ENCODE results near the gene CCSER2. TPM values are rescaled to one million over a fixed set of nuclear protein-coding genes. Genes with fewer than 3 reads are reported as not detected.
"Not testable (repeated sequence)": the region's sequence is repeated elsewhere in the genome, so short reads cannot be mapped to it uniquely, and the experiment has no call there.

CCSER2 gene
- total RNA-seq, 1 experiment from 2014 or later: 45.0 TPM

DNA sequence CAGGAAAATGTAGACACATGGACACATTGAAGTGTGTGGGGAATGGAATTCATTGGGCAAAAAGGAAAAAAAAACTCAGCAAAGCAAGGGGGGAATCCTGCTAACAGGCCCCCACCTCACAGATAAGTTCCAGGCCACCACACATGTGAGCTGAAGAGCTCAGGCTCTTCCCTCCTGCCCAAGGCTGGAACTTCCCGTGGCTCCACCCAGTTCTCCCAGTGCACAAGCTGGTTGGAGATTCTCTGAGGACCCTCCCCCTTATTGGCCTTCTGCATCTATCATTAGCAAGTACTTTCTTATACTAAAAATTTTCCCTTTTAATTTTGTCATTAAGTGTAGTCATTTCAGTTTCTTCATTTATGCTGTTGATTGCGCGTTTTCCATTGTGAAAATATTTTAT lies 190.8 kb downstream of the CCSER2 start:
- Histone ChIP-seq H3K27ac (no peak overlapping the region), H3K27me3 (replicated peaks) (no peaks in the 10 kb centered on the region), H3K9me3 (replicated peaks) (no peaks in the 10 kb centered on the region), H3K36me3 (peaks cover 11% of the 10 kb centered on the region), H3K4me1 (replicated peaks) (peaks cover 6% of the 10 kb centered on the region; the same call in 1 of the 2 replicates), H3K4me3 (no peak overlapping the region)
- no peak for DNase-seq (ENCODE audit: low read depth in 1 of 2, low spot score in 2 of 2)

DNA sequence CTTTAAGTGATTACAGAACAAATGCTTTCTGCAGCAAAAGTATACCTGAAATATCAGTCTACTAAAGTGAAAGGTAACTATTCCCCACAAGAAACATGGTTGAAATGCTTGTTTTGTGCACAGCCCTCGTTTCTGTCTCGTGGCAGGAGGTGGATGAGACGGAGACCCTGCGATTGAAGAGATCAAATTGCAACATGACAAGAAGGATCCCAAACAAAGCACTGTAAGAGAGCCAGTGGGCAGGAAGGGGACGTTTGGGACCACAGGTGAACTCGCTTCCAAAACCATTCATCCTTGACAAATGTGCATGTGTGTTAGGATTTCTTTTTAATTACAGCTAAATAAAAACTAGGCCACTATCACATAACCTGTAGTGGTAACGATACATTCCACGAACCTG lies 192.6 kb downstream of the CCSER2 start:
- Histone ChIP-seq H3K27me3 (replicated peaks) (no peaks in the 10 kb centered on the region), H3K4me1 (replicated peaks) (peaks cover 6% of the 10 kb centered on the region; the same call in 1 of the 2 replicates), H3K36me3 (peaks cover 2% of the 10 kb centered on the region; the same call in 1 of the 2 replicates), H3K4me3 (no peak overlapping the region), H3K27ac (no peak overlapping the region), H3K9me3 (replicated peaks) (peaks cover 3% of the 10 kb centered on the region; the same call in 1 of the 2 replicates)
- no peak for DNase-seq (ENCODE audit: low read depth in 1 of 2, low spot score in 2 of 2)

DNA sequence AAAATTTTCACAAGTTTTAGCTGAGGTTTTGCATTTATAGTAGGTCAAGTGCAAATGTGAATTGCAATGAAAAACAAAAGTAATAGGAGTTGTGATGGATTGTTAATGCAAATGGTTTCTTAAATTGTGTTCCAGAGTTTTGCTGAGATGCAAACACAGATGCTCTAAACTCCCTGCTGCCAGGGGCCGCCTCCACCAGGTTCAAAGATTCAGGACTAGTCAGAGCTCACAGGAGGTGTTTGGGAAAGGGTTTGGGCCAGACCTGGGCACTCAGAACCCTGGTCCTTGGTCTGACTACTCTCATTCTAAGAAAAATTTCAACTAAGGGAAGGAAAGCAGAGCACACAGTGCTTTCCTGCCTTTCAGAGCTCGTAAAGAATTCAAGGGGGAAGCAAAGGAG lies 193.1 kb downstream of the CCSER2 start:
- no peak overlapping the region for H3K4me3 ChIP-seq
- H3K27ac ChIP-seq: no peak overlapping the region
- peaks cover 3% of the 10 kb centered on the region; the same call in 1 of the 2 replicates for H3K9me3 ChIP-seq (replicated peaks)
- DNase-seq (ENCODE audit: low read depth in 1 of 2, low spot score in 2 of 2): no peak
- H3K27me3 ChIP-seq (replicated peaks): no peaks in the 10 kb centered on the region
- peaks cover 6% of the 10 kb centered on the region; the same call in 1 of the 2 replicates for H3K4me1 ChIP-seq (replicated peaks)
- no peaks in the 10 kb centered on the region for H3K36me3 ChIP-seq

DNA sequence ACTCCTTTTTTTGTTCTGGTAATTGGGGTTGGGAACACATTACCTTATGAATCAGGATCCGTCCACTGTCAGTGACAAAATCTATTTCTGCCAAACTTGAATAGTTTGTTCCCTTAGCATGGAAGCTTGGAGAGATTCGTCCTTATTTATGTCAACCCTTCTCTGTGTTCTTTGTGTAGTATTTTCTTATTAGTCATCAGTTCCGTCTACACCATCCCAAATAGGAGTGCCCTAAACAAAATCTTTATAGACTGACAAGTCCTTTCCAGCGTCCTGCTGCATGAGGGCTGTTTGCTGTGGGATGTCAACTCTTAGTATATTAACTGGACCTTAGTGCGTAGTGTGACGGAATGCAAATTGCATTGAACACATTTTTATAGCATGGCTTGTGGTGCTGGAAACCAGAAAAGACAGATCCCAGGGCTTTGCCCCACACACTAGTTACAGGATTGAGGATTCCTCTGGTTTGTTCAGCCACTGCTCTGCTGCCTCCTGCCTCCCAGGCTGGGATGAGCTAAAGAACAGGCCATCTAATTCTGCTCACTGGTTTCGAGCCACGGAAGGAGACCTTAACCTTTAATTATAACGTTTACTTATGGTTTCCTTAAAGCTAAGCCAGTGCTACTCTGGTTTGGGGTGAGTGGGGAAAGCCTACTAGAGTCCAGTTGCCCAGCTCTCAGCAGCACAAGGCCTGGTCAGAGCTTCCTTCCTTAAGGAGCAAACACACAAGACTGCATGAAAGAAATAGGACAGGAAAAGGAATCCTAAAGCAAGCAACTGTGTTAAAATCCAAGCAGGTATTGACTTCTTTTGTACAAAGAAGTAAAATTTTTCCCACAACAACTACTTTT lies 194.4 kb downstream of the CCSER2 start:
- no peak overlapping the region for H3K4me3 ChIP-seq
- no peaks in the 10 kb centered on the region for H3K27me3 ChIP-seq (replicated peaks)
- peaks cover 3% of the 10 kb centered on the region; the same call in 1 of the 2 replicates for H3K9me3 ChIP-seq (replicated peaks)
- no peak overlapping the region for H3K27ac ChIP-seq
- peaks cover 6% of the 10 kb centered on the region; the same call in 1 of the 2 replicates for H3K4me1 ChIP-seq (replicated peaks)
- DNase-seq (ENCODE audit: low read depth in 1 of 2, low spot score in 2 of 2): no peak
- no peaks in the 10 kb centered on the region for H3K36me3 ChIP-seq

DNA sequence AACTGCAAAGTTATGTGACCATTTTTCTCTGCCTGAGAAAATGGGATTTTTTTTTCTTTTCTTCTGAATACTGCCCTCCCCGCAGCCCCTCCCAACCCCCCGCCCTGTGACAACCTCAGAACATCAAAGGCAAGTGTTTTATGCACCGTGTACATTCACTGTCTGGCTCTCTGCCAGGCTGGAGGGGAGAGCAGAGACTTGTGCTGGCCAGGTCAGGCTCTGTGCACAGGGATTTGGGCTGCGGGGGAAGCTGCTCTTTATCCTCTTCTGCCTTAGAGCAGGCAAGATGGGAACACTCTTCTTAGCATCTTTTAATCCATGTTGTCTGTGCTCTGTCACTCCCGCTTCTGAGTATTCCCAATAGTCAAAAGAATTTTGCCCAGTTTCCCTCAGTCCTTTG lies 195.1 kb downstream of the CCSER2 start:
- Histone ChIP-seq H3K9me3 (replicated peaks) (peaks cover 3% of the 10 kb centered on the region; the same call in 1 of the 2 replicates), H3K27ac (no peak overlapping the region), H3K27me3 (replicated peaks) (no peaks in the 10 kb centered on the region), H3K4me1 (replicated peaks) (peaks cover 6% of the 10 kb centered on the region; the same call in 1 of the 2 replicates), H3K4me3 (no peak overlapping the region), H3K36me3 (no peaks in the 10 kb centered on the region)
- no peak for DNase-seq (ENCODE audit: low read depth in 1 of 2, low spot score in 2 of 2)

DNA sequence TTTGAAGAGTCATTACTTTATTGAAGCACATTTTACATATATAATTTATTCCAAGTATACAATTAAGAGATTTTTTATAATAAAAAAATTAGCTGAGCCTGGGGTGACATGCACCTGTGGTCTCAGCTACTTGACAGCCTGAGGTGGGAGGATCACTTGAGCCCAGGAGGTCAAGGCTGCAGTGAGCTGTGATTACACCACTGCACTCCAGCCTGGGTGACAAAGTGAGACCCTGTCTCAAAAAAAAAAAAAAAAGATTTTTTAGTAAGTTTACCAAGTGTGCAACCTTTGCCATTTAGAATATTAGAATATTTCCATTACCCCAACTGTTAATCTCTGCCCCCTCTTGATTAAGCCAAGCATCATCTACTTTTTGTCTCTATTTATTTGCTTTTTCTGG lies 196.0 kb downstream of the CCSER2 start:
- Histone ChIP-seq H3K9me3 (replicated peaks) (peaks cover 3% of the 10 kb centered on the region; the same call in 1 of the 2 replicates), H3K36me3 (no peaks in the 10 kb centered on the region), H3K4me1 (replicated peaks) (peaks cover 6% of the 10 kb centered on the region; the same call in 1 of the 2 replicates), H3K27ac (no peak overlapping the region), H3K27me3 (replicated peaks) (no peaks in the 10 kb centered on the region), H3K4me3 (no peak overlapping the region)
- DNase-seq (ENCODE audit: low read depth in 1 of 2, low spot score in 2 of 2): no peak

DNA sequence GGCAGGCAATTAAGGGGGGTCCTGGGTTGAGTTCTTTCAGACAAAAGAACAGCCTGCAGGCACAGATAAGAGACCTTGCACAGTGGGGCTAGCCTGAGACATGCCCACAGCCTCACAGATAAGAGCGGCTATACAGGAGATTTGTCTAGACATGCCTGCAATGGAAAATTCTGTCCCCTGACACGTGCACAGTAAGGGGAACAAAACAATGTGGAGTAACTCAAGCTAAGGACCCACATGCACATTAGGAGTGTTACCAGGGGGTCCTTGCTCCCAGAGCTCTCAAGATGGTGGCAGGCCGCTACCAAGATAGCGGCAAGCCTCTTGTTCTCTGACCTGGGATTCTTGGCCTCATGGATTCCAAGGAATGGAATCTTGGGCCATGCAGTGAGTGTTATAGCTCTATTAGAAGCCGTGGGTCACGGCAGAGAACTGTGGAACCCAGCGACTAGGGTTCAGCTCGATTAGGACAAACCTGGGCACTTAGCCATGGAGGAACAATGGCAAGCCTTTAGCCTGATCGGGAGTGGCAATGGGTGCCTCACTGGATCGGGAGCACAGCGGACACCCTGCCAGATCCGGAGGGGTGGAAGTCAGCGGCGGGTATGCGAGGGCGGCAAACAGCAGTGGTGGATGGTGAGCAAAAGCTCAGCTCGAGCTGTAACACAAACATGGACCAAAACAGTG lies 196.9 kb downstream of the CCSER2 start:
- no peaks in the 10 kb centered on the region for H3K27me3 ChIP-seq (replicated peaks)
- no peak overlapping the region for H3K27ac ChIP-seq

DNA sequence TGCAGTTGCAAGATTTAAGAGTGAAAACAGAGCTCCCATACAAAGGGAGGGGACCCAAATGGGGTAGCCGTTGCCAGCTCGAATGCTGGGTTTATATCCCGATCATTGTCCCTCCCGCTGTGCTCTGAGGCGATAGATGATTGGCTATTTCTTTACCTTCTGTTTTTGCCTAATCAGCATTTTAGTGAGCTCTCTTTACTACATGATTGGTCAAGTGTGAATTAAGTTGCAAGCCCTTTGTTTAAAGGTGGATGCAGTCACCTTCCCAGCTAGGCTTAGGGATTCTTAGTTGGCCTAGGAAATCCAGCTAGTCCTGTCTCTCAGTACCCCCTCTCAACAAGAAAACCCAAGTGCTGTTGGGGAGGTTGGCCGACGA lies 197.4 kb downstream of the CCSER2 start:
- H3K4me1 ChIP-seq (replicated peaks); H3K27ac ChIP-seq; DNase-seq (ENCODE audit: low read depth in 1 of 2, low spot score in 2 of 2); H3K9me3 ChIP-seq (replicated peaks); H3K4me3 ChIP-seq; H3K36me3 ChIP-seq; H3K27me3 ChIP-seq (replicated peaks): not testable (repeated sequence)

More for the DNA sequence above, 196.9 kb downstream of the CCSER2 start:
- DNase-seq (ENCODE audit: low read depth in 1 of 2, low spot score in 2 of 2): no peak
- Histone ChIP-seq H3K4me3 (no peak overlapping the region), H3K4me1 (replicated peaks) (peaks cover 6% of the 10 kb centered on the region; the same call in 1 of the 2 replicates), H3K36me3 (no peaks in the 10 kb centered on the region), H3K9me3 (replicated peaks) (peaks cover 3% of the 10 kb centered on the region; the same call in 1 of the 2 replicates)

DNA sequence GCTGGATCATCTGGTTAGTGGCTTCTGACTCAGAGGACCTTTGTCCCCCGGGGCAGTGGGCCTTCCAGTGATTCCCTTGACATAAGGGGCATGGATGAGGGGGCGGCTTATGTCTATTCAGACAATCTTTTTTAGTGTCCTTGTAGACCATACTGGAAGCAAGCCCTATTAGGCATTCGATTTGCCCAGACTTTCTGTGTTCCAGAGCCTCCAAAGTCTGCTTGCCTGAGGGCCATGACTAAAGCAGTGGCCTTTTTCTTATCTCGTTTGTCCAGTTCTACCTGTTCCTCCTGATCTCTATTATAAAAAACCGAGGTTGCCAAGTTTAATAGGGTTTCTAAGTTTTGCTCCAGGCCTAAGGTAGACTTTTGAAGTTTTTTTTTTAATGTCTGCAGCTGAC lies 199.0 kb downstream of the CCSER2 start:
- not testable (repeated sequence) for H3K9me3 ChIP-seq (replicated peaks); DNase-seq (ENCODE audit: low read depth in 1 of 2, low spot score in 2 of 2); H3K27me3 ChIP-seq (replicated peaks); H3K27ac ChIP-seq; H3K36me3 ChIP-seq; H3K4me3 ChIP-seq
- H3K4me1 ChIP-seq (replicated peaks): peaks cover 18% of the 10 kb centered on the region

DNA sequence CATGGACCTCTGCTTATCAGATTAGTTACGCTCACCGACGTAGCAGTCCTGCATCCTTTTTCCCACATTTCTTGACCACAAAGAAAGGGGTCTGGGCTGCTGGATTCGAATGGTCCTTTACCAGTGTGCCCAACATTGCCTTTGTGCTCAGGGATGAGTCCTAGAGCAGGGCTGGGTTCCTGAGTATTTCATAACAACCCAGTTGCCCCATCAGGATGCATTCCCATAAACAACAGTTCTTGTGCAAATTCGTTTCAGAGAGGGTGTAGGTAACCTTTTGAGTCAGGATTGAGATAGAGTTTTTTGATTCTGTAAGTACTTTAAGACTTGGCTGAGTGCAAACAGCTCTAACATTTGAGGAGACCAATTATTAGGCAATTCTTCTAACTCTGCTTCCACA lies 200.1 kb downstream of the CCSER2 start:
- not testable (repeated sequence) for H3K4me3 ChIP-seq; H3K27ac ChIP-seq; H3K27me3 ChIP-seq (replicated peaks); H3K9me3 ChIP-seq (replicated peaks); DNase-seq (ENCODE audit: low read depth in 1 of 2, low spot score in 2 of 2); H3K36me3 ChIP-seq
- peaks cover 12% of the 10 kb centered on the region for H3K4me1 ChIP-seq (replicated peaks)

DNA sequence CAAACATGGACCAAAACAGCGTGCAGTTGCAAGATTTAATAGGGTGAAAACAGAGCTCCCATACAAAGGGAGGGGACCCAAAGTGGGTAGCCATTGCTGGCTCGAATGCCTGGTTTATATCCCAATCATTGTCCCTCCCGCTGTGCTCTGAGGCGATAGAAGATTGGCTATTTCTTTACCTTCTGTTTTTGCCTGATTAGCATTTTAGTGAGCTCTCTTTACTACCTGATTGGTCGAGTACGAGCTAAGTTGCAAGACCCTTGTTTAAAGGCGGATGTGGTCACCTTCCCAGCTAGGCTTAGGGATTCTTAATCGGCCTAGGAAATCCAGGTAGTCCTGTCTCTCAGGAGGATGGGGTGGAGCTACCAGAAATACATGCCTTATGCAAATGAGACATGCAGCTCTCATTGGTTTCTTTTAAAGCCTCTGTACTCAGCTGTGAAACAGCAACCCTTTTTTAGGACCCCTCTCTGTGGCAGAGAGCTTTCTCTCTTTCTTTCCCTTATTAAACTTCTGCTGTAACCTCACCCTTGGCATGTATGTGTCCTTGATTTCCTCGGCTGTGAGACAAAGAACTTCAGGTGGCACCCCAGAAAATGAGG lies 202.4 kb downstream of the CCSER2 start:
- no peak for DNase-seq (ENCODE audit: low read depth in 1 of 2, low spot score in 2 of 2)
- Histone ChIP-seq H3K36me3 (no peaks in the 10 kb centered on the region), H3K27me3 (replicated peaks) (no peaks in the 10 kb centered on the region), H3K27ac (no peak overlapping the region), H3K4me3 (no peak overlapping the region), H3K9me3 (replicated peaks) (no peaks in the 10 kb centered on the region), H3K4me1 (replicated peaks) (peaks cover 17% of the 10 kb centered on the region)

DNA sequence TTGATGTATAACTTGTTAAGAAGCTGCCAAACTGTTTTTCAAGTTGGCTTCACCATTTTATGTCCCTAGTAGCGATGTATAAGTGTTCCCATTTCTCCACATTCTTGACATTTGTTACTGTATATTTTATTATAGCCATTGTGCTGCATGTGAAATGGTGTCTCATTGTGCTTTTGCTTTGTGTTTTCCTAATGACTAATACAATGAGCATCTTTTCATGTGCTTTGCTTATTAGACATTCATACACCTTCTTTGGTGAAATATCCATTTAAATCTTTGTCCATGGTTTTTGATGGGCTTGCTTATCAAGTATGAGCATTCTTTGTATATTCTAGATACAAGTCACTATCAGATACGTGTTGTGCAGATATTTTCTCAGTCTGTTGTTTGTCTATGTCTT lies 203.0 kb downstream of the CCSER2 start:
- DNase-seq (ENCODE audit: low read depth in 1 of 2, low spot score in 2 of 2): no peak
- no peak overlapping the region for H3K4me3 ChIP-seq
- peaks cover 17% of the 10 kb centered on the region for H3K4me1 ChIP-seq (replicated peaks)
- H3K27me3 ChIP-seq (replicated peaks): no peaks in the 10 kb centered on the region
- H3K27ac ChIP-seq: no peak overlapping the region
- H3K9me3 ChIP-seq (replicated peaks): no peaks in the 10 kb centered on the region
- H3K36me3 ChIP-seq: no peaks in the 10 kb centered on the region

DNA sequence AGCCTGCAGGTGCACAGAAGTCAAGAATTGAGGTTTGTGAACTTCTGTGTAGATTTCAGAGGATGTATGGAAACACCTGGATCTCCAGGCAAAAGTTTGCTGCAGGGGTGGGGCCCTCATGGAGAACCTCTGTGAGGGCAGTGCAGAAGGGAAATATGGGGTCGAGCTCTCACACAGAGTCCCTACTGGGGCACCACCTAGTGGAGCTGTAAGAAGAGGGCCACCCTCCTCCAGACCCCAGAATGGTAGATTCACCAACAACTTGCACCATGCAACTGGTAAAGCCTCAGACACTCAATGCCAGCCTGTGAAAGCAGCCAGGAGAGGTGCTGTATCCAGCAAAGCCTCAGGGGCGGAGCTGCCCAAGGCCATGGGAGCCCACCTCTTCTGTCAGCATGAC lies 205.8 kb downstream of the CCSER2 start:
- Histone ChIP-seq H3K9me3 (replicated peaks) (peaks cover 3% of the 10 kb centered on the region), H3K27ac (no peak overlapping the region), H3K4me1 (replicated peaks) (peaks cover 28% of the 10 kb centered on the region), H3K36me3 (peaks cover 5% of the 10 kb centered on the region; the same call in 1 of the 2 replicates), H3K27me3 (replicated peaks) (no peaks in the 10 kb centered on the region), H3K4me3 (no peak overlapping the region)
- no peak for DNase-seq (ENCODE audit: low read depth in 1 of 2, low spot score in 2 of 2)

Measured in SJSA1 (cell line).